Nephron (organoid): Measurements from ENCODE around the gene POMP.

ENCODE experiments used
- H3K27ac Mint-ChIP-seq, 3 experiments: 2 replicates each; pipeline ENCODE4 v1.8.0; 2020; ENCODE audit warnings: mixed read lengths in 3 of 3, mild to moderate bottlenecking in 2 of 3, moderate library complexity in 1 of 3
- H3K27me3 Mint-ChIP-seq: 2 replicates; pipeline ENCODE4 v1.8.0; 2021; ENCODE audit warnings: low read depth, mild to moderate bottlenecking, moderate library complexity, mixed read lengths
- H3K36me3 Mint-ChIP-seq: 2 replicates; pipeline ENCODE4 v1.8.0; 2020; ENCODE audit warnings: low read depth, mixed read lengths
- H3K4me1 Mint-ChIP-seq: 2 replicates; pipeline ENCODE4 v1.8.0; 2020; ENCODE audit warnings: mixed read lengths
- H3K4me3 Mint-ChIP-seq, 3 experiments: 2 replicates each; pipeline ENCODE4 v1.8.0; 2020; ENCODE audit warnings: mild to moderate bottlenecking in 3 of 3, mixed read lengths in 3 of 3, moderate library complexity in 2 of 3
- H3K9me3 Mint-ChIP-seq: 2 replicates; pipeline ENCODE4 v1.8.0; 2020; ENCODE audit warnings: mixed read lengths
- TF ChIP-seq, protein P1 (sequence below), 3 experiments: fragments of 200-600 bp; sonication (generic); IDR thresholded peaks; one replicate each; pipeline ENCODE4 v1.5.0; 2021; ENCODE audit warnings: antibody characterized with exemption in 3 of 3; ENCODE audit not compliant: unreplicated experiment in 3 of 3

The POMP gene

DNA sequence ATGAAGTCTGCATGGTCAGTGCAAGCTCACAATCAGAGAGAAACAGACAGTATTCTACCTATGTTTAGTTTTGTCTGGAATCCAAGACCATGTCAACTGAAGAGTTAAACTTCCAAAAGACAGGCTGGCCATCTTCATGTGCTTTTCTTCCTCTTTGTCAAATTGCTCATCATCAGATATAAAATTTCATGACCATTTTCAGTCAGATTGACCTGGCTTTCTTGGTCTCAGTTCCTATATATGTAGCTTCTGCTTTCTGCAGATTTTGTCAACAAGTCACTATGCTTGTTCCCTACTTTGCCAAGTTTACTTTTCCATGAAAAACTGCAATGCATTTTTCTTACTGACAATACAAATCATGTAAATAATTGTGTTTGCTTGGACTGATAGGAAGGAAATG, 46.0 kb downstream of the POMP start:
- no peak overlapping the region for H3K4me3 Mint-ChIP-seq
- no peaks in the 10 kb centered on the region for H3K27me3 Mint-ChIP-seq
- no peak overlapping the region for H3K27ac Mint-ChIP-seq
- no peaks in the 10 kb centered on the region for H3K36me3 Mint-ChIP-seq
- peaks cover 27% of the 10 kb centered on the region for H3K4me1 Mint-ChIP-seq
- H3K9me3 Mint-ChIP-seq: no peaks in the 10 kb centered on the region
- TF ChIP-seq, protein P1, sequence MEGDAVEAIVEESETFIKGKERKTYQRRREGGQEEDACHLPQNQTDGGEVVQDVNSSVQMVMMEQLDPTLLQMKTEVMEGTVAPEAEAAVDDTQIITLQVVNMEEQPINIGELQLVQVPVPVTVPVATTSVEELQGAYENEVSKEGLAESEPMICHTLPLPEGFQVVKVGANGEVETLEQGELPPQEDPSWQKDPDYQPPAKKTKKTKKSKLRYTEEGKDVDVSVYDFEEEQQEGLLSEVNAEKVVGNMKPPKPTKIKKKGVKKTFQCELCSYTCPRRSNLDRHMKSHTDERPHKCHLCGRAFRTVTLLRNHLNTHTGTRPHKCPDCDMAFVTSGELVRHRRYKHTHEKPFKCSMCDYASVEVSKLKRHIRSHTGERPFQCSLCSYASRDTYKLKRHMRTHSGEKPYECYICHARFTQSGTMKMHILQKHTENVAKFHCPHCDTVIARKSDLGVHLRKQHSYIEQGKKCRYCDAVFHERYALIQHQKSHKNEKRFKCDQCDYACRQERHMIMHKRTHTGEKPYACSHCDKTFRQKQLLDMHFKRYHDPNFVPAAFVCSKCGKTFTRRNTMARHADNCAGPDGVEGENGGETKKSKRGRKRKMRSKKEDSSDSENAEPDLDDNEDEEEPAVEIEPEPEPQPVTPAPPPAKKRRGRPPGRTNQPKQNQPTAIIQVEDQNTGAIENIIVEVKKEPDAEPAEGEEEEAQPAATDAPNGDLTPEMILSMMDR (IDR thresholded peaks at IDR 0.05; ENCODE audit: unreplicated experiment in 3 of 3): no peak

DNA sequence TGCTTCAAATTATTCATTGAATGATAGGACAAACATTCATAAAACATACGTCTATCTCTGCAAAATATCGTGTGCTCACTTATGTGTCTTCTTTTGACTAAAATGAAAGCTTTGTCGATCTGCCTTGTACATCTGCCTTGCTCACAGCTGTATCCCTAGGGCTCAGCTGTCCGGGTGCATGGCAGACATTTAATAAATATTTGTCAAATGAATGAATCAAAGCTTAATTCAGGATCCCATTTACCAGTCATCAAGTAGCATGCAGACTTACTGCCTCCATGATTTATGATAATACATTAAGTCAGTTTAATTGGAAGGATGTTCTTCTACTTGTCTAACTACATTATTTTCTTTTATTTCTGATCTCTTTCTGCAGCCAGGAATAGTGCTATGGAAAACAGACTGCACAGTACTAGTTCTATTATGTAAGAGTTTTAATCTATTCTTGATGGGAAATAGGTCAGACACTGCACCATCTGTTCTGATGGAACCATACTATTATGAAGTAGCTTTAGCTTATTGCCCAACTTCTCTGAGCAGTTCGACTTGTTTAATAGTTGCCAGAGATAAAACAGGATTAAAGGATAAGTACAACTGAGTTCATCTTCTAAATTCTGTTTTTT, 46.6 kb downstream of the POMP start:
- Mint-ChIP-seq H3K27me3 (no peaks in the 10 kb centered on the region), H3K4me3 (no peak overlapping the region), H3K9me3 (no peaks in the 10 kb centered on the region), H3K4me1 (peaks cover 22% of the 10 kb centered on the region), H3K27ac (no peak overlapping the region), H3K36me3 (no peaks in the 10 kb centered on the region)
- TF ChIP-seq, protein P1 (IDR thresholded peaks at IDR 0.05; ENCODE audit: unreplicated experiment in 3 of 3): no peak

DNA sequence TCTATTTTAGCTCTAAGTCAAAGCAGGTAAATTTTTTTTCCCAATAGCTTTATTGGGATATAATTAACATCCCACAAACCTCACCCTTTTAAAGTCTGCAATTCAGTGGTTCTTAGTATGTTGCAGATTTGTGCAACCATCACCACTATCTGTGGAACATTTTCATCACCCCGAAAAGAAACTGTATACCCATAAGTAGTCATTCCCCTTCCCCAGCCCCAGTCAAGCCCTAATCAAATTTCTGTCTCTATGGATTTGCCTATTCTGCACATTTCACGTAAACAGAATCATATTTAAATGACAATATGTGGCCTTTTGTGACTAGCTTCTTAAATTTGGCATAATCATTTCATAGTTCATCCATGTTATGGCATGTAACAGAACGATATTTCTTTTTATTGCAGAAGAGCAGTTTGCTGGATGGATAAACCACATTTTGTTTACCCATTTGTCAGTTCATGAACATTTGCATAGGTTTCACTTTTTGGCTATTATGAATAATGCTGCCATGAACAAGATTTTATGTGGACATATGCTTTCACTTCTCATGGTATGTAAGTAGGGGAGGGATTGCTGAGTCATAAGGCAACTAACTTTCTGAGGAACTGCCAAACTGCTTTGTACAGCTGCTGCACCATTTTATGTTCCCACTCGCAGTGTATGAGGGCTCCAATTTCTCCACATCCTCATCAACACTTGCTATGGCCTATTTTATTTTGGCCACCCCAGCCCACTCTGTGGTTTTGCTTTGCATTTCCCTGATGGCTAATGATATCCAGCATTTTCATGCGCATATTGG, 48.9 kb downstream of the POMP start:
- TF ChIP-seq, protein P1 (IDR thresholded peaks at IDR 0.05; ENCODE audit: unreplicated experiment in 3 of 3): no peak
- H3K36me3 Mint-ChIP-seq: no peaks in the 10 kb centered on the region
- peaks cover 22% of the 10 kb centered on the region for H3K4me1 Mint-ChIP-seq
- H3K27me3 Mint-ChIP-seq: no peaks in the 10 kb centered on the region
- H3K9me3 Mint-ChIP-seq: no peaks in the 10 kb centered on the region
- peak overlapping the region in 2 of 3 experiments; percentile 28 to 65 for H3K27ac Mint-ChIP-seq
- no peak overlapping the region for H3K4me3 Mint-ChIP-seq

DNA sequence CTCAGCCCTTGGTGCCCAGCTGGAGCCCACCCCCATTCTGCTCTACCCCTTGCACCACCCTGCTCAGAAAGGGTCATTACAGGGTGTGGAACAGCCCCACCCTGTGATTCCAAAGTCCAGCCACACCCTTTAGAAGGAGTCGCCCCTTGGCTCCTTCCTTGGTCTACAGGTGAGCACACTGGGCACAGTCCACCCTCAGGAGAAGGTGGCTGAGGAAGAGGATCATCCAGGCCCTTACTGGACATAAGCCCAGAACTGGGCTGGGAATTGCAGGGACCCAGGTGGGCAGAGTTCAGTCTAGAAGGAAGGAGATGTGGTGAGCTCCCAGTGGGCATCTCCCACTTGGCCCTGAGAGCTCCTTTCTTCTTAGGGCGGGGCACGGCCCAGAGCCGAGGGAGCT, 51.2 kb downstream of the POMP start:
- H3K27me3 Mint-ChIP-seq: peaks cover 5% of the 10 kb centered on the region
- H3K9me3 Mint-ChIP-seq: no peaks in the 10 kb centered on the region
- no peak overlapping the region for H3K27ac Mint-ChIP-seq
- H3K36me3 Mint-ChIP-seq: no peaks in the 10 kb centered on the region
- H3K4me1 Mint-ChIP-seq: peaks cover 22% of the 10 kb centered on the region
- TF ChIP-seq, protein P1 (IDR thresholded peaks at IDR 0.05; ENCODE audit: unreplicated experiment in 3 of 3): no peak
- no peak overlapping the region for H3K4me3 Mint-ChIP-seq

DNA sequence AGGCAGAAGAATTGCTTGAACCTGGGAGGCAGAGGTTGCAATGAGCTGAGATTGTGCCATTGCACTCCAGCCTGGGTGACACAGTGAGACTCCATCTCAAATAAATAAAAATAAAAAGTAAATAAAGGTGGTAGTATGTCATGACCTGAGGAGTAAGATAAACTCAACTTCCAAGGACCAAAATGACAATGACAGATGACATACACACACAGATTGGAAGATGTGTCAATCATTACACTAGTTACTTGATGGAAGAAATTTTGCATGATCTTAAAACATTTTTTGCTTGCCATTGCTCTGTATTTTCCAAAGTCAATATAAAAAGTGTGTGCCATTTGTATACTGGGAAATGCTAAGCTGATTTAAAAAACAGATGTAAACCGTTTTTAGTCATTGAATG, 55.7 kb downstream of the POMP start:
- Mint-ChIP-seq H3K27ac (no peak overlapping the region), H3K4me1 (peaks cover 11% of the 10 kb centered on the region), H3K4me3 (peak overlapping the region in 1 of 3 experiments; percentile 41), H3K36me3 (no peaks in the 10 kb centered on the region), H3K9me3 (no peaks in the 10 kb centered on the region), H3K27me3 (peaks cover 43% of the 10 kb centered on the region)
- TF ChIP-seq, protein P1 (IDR thresholded peaks at IDR 0.05; ENCODE audit: unreplicated experiment in 3 of 3): no peak
